Breast epithelium (tissue), 3 donors: ENCODE results near the gene TVP23C.

ENCODE experiments used
- CTCF ChIP-seq, 3 donors: fragments of 450-650 bp; IDR thresholded peaks; one replicate each; pipeline ENCODE4 v1.5.1; 2016 to 2017; ENCODE audit warnings: antibody characterized with exemption in 3 of 3, mild to moderate bottlenecking in 3 of 3, moderate library complexity in 3 of 3
- POLR2A ChIP-seq: fragments of 450-650 bp; IDR thresholded peaks from one replicate; pipeline ENCODE4 v1.6.1; 2016; ENCODE audit warnings: antibody characterized with exemption, mild to moderate bottlenecking, moderate library complexity

GRCh38 chr17:15490634-15491261 is 72.5 kb downstream of the TVP23C start:
- no peak for TF ChIP-seq CTCF (IDR thresholded peaks at IDR 0.05)
- no peak for TF ChIP-seq POLR2A
